ENCODE results near the gene SCIN. TPM values are rescaled to one million over a fixed set of nuclear protein-coding genes. Genes with fewer than 3 reads are reported as not detected.
A peak's percentile ranks its signal among the peaks of the same experiment; 100 is the strongest.
"Not testable (repeated sequence)": the region's sequence is repeated elsewhere in the genome, so short reads cannot be mapped to it uniquely, and the experiment has no call there.

Gene SCIN
- total RNA-seq, 1 donor: 4.3 TPM

DNA sequence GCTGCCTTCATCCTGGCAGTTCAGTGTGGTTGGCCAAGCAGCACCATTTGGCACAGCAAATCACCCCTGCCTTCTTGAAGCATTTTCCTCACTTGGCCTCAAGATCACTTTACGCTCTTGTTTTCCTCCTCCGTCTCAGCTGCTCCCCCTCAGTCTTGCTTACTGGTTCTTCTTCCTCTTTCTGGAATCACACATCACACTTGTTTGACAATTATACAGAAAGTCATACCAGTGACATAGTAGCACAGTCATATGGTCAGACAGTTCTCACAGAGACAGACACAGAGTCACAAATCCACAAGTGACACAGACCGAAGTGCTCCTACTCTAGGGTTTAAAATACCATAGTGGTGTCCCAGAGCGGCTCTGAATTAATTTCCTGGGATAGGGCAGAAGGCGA lies 73.1 kb downstream of the SCIN start:
- no peak for DNase-seq (ENCODE audit: low read depth)
- H3K4me3 ChIP-seq (ENCODE audit: low read depth, low read length): no peak overlapping the region
- TF ChIP-seq, protein P1, sequence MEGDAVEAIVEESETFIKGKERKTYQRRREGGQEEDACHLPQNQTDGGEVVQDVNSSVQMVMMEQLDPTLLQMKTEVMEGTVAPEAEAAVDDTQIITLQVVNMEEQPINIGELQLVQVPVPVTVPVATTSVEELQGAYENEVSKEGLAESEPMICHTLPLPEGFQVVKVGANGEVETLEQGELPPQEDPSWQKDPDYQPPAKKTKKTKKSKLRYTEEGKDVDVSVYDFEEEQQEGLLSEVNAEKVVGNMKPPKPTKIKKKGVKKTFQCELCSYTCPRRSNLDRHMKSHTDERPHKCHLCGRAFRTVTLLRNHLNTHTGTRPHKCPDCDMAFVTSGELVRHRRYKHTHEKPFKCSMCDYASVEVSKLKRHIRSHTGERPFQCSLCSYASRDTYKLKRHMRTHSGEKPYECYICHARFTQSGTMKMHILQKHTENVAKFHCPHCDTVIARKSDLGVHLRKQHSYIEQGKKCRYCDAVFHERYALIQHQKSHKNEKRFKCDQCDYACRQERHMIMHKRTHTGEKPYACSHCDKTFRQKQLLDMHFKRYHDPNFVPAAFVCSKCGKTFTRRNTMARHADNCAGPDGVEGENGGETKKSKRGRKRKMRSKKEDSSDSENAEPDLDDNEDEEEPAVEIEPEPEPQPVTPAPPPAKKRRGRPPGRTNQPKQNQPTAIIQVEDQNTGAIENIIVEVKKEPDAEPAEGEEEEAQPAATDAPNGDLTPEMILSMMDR (IDR thresholded peaks at IDR 0.05; ENCODE audit: insufficient read depth, low read depth, low read length): no peak

DNA sequence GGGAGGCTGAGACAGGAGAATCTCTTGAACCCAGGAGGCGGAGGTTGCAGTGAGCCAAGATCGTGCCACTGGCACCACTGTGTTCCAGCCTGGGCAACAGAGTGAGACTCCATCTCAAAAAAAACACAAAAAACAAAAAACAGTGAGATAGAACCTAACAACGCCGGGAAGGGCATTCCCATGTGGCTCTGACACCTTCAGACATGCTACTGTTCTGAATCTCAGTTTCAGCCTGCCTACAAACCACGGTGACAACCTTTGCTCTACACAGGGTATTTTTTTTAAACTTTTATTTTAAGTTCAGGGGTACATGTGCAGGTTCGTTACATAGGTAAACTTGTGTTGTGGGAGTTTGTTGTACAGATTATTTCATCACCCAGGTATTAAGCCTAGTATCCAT lies 74.7 kb downstream of the SCIN start:
- not testable (repeated sequence) for H3K4me3 ChIP-seq (ENCODE audit: low read depth, low read length); DNase-seq (ENCODE audit: low read depth)

DNA sequence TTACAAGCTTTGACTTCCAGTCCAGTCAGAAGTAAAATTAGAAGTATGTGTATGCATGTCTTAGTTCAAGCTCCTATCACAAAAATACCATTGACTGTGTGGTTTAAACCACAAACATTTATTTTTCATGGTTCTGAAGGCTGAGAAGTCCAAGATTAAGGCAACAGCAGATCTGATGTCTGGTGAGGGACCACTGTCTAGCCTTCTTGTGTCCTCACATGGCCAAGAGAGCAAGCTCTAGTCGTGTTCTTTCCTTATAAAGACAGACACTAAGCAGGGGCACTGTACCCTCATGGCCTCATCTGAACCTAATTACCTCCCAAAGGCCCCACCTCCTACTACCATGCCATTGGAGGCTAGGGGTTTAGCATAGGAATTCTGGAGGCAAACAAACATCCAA lies 75.6 kb downstream of the SCIN start:
- DNase-seq (ENCODE audit: low read depth): peak; percentile 48
- no peak overlapping the region for H3K4me3 ChIP-seq (ENCODE audit: low read depth, low read length)
- TF ChIP-seq, protein P1 (IDR thresholded peaks at IDR 0.05; ENCODE audit: insufficient read depth, low read depth, low read length): no peak

DNA sequence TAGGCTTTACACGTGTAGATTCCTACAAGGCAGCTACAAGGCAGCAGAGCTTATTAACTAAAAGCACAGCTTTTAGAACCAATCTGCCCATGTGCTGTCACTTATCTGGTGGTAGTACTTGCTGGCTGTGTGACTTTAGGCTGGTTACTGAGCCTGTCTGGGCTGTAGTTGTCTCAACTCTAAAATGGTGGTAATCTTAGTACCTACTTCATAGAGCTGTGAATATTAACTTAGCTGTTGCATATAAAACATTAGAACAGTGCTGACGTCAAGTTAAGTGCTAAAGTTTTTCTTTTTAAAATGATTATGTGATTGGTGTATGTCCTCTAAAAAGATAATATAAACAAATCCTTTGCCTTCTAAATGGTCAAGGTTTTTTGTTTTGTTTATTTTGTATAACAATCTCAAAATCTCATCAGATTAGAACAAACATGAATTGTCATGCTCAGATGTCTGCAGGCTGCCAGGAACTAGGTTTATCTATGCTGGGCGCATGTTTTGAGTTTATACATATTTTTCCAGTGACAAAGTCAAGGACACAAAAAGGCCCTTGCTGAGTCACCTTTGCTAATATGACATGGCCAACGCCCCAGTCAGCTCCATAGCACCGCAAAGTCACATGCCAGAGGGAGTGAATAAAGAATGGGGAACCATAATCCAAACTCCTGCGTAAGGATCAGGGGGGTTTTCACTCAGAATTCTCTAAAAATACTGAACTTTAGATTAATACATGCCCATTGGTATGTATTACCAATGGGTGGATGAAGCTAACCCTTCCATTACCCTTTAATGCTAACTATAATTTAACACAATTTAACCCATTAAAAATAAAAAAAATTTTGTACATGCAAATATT lies 77.1 kb downstream of the SCIN start:
- DNase-seq (ENCODE audit: low read depth): peak; percentile 79
- TF ChIP-seq, protein P1 (IDR thresholded peaks at IDR 0.05; ENCODE audit: insufficient read depth, low read depth, low read length): no peak

DNA sequence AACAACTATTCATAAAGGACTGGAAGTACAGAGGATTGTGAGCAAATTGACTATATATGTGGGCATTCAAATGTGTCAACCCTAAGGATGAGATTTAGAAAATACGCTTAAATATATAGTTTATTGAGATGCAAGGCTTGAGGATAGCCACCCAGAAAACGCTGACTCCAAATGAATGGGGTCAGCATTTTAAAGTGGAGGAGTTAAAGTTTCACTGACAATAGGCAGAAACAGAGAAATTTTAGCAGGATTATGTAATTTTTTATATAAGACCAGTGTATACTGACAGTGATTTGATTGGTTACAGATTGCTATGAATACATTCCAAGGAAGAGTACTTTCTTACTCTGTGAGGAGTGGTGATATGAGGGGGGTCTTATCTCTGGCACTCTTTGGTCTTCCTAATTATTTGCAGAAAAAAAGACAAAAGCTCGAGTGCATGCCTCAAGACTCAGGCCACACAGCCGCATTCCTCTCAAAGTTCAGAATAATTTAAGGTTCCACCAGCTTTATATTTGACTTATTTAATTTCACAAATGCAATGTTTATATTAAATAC lies 78.3 kb downstream of the SCIN start:
- DNase-seq (ENCODE audit: low read depth): no peak
- H3K4me3 ChIP-seq (ENCODE audit: low read depth, low read length): no peak overlapping the region
- TF ChIP-seq, protein P1 (IDR thresholded peaks at IDR 0.05; ENCODE audit: insufficient read depth, low read depth, low read length): no peak

More for the DNA sequence above, 77.1 kb downstream of the SCIN start:
- no peak overlapping the region for H3K4me3 ChIP-seq (ENCODE audit: low read depth, low read length)

DNA sequence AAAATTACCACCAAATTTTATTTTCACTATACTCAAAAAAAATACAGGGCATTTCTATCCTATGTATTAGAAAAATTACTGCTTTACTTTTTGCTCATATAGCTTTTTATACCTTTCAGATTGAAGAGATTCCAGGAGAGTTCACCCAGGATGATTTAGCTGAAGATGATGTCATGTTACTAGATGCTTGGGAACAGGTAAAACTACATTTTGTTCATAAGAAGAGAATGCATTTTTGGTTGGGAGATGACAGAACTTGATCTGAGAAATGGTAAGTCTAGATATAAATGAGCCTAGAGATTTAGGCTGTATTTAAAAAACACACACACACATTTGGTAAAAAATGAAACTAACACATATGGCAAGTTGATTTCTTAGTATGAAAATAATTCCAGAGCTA lies 78.8 kb downstream of the SCIN start:
- no peak for DNase-seq (ENCODE audit: low read depth)
- TF ChIP-seq, protein P1 (IDR thresholded peaks at IDR 0.05; ENCODE audit: insufficient read depth, low read depth, low read length): no peak
- no peak overlapping the region for H3K4me3 ChIP-seq (ENCODE audit: low read depth, low read length)

DNA sequence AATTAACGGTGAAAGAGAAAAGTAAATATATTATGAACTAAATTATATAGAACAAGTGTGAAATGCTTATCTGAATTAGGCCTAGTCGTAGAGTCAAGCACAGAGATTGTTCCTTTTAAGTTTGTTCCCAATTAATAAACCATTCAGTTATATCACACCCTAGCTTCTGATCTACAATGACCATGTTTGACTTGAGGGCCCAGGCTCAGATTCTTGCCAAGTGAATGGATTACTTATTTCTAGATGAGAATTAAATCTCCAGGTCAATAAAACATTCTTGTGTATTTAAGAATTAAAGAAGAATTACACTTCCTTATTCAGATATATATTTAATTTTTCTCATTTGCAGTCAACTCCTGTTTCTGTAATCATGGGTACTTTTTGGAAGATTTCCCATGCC lies 79.6 kb downstream of the SCIN start:
- TF ChIP-seq, protein P1 (IDR thresholded peaks at IDR 0.05; ENCODE audit: insufficient read depth, low read depth, low read length): no peak
- H3K4me3 ChIP-seq (ENCODE audit: low read depth, low read length): no peak overlapping the region
- no peak for DNase-seq (ENCODE audit: low read depth)
